ENCODE measurements around the gene KRT84. TPM values are rescaled to one million over a fixed set of nuclear protein-coding genes. Genes with fewer than 3 reads are reported as not detected.
A peak's percentile ranks its signal among the peaks of the same experiment; 100 is the strongest.

The KRT84 gene
- total and polyA plus RNA-seq, 9 of the 15 experiments (the other 6 are each of a cell fraction or from before 2014, with no cell fraction given) = not detected

GRCh38 chr12:52372216-52373154 is 13.0 kb downstream of the KRT84 start:
- Histone ChIP-seq H3K9me3 (replicated peaks; ENCODE audit: control insufficient read depth, insufficient read depth, low read depth, low read length) (no peaks in the 10 kb centered on the region), H4K20me1 (replicated peaks; ENCODE audit: control insufficient read depth, insufficient read depth, low read length) (0 out of 2 replicates have a peak, but pooled peaks cover 2% of the 10 kb centered on the region), H3K27me3 (ENCODE audit: control insufficient read depth in 2 of 2, insufficient read depth in 2 of 2, low read length in 2 of 2) (peaks cover 1 to 11% of the 10 kb centered on the region in 2 experiments; a peak in 4 of 5 replicates), H3K9ac (ENCODE audit: insufficient read depth in 1 of 2, low read depth in 2 of 2, low read length in 2 of 2) (no peak overlapping the region), H3K4me3 (no peak overlapping the region), H3K27ac (ENCODE audit: extremely low read depth, low read depth, low read length) (no peak overlapping the region), H3K36me3 (ENCODE audit: control insufficient read depth, insufficient read depth, low read length) (no peaks in the 10 kb centered on the region), H3K4me2 (ENCODE audit: insufficient read depth, low read length) (no peak overlapping the region), H3K9me1 (ENCODE audit: control insufficient read depth, insufficient read depth, low read length) (no peaks in the 10 kb centered on the region), H3K79me2 (ENCODE audit: control insufficient read depth, insufficient read depth, low read length) (no peaks in the 10 kb centered on the region), H3K4me1 (replicated peaks in 1 of 2; ENCODE audit: control insufficient read depth in 2 of 2, insufficient read depth in 2 of 2, low read length in 2 of 2) (no peaks in the 10 kb centered on the region), H2AFZ (ENCODE audit: low read depth, low read length) (no peak overlapping the region)
- BruUV-seq (replicated peaks) = no TSS peak
- ChIA-PET POLR2A (interaction anchor here (0.9 kb wide), 2 partner anchors 12 to 19 kb away, joined by 3 read pairs; no protein-coding TSS in a partner anchor), CTCF (ENCODE audit: low intra/inter-chr PET ratio) (interaction anchor here (0.8 to 2.9 kb wide), 3 partner anchors 216 to 608 kb away, joined by 3 to 25 read pairs (median 4); no protein-coding TSS in a partner anchor)
- peak; percentile 60 for FAIRE-seq
- peak; percentile 57 to 71 (median 66) for DNase-seq (ENCODE audit: extremely low read depth in 1 of 4, low spot score in 3 of 4)
- ATAC-seq = peak; percentile 78
- in situ Hi-C loops (cut with MboI) = no loop called here
- WGBS (ENCODE audit: insufficient coverage, low coverage, missing lambda C conversion rate) = 0% methylated on average over 10 of the region's 10 CpGs
- intact Hi-C loops (cut with micrococcal nuclease) = loop anchor here (5.0 to 10.0 kb wide), 2 partner anchors 500 to 612 kb away; no protein-coding TSS in a partner anchor
- no peak for TF ChIP-seq ZNF23 (CRISPR knock-in tag; IDR thresholded peaks at IDR 0.05)
- TF ChIP-seq ZNF143 (CRISPR knock-in tag; IDR thresholded peaks at IDR 0.05) = no peak
- TF ChIP-seq MEF2D (tag; conservative IDR thresholded peaks at IDR 0.05; ENCODE audit: low read depth) = no peak
- no peak for TF ChIP-seq FOXJ2 (tag; IDR thresholded peaks at IDR 0.05)
- peak; percentile 55; the same call in 1 of the 2 replicates for TF ChIP-seq CEBPB (tag; IDR thresholded peaks at IDR 0.05)
- TF ChIP-seq DEAF1 (CRISPR knock-in tag; IDR thresholded peaks at IDR 0.05) = peak; percentile 33; the same call in 1 of the 2 replicates
- TF ChIP-seq, protein P1, sequence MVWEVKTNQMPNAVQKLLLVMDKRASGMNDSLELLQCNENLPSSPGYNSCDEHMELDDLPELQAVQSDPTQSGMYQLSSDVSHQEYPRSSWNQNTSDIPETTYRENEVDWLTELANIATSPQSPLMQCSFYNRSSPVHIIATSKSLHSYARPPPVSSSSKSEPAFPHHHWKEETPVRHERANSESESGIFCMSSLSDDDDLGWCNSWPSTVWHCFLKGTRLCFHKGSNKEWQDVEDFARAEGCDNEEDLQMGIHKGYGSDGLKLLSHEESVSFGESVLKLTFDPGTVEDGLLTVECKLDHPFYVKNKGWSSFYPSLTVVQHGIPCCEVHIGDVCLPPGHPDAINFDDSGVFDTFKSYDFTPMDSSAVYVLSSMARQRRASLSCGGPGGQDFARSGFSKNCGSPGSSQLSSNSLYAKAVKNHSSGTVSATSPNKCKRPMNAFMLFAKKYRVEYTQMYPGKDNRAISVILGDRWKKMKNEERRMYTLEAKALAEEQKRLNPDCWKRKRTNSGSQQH (CRISPR knock-in tag; IDR thresholded peaks at IDR 0.05) = no peak
- no peak for TF ChIP-seq TARDBP (IDR thresholded peaks at IDR 0.05)
- TF ChIP-seq ZNF316 (IDR thresholded peaks at IDR 0.05) = no peak
- TF ChIP-seq SMC3 (conservative IDR thresholded peaks at IDR 0.05; ENCODE audit: insufficient read depth, low read depth, low read length) = 0 out of 2 replicates have a peak, but pooled peaks have one; percentile 48
- peak; percentile 72 to 80 for TF ChIP-seq RAD21 (CRISPR knock-in tag; conservative IDR thresholded peaks at IDR 0.05 in 1 of 2, IDR thresholded peaks at IDR 0.05 in 1 of 2)
- TF ChIP-seq RFX1 (IDR thresholded peaks at IDR 0.05) = no peak
- no peak for TF ChIP-seq BRF1 (IDR thresholded peaks at IDR 0.05; ENCODE audit: borderline replicate concordance, extremely low read depth, insufficient read length)
- TF ChIP-seq CEBPG (CRISPR knock-in tag; IDR thresholded peaks at IDR 0.05) = no peak
- peak in 1 of 2 experiments; percentile 45; a peak in 1 of 4 replicates for TF ChIP-seq CEBPG (tag; conservative IDR thresholded peaks at IDR 0.05 in 1 of 2, IDR thresholded peaks at IDR 0.05 in 1 of 2)
- no peak for TF ChIP-seq MCM2 (IDR thresholded peaks at IDR 0.05; ENCODE audit: low read depth)
- TF ChIP-seq SRF (CRISPR knock-in tag; IDR thresholded peaks at IDR 0.05) = no peak
- no peak for TF ChIP-seq ZNF75A (CRISPR knock-in tag; IDR thresholded peaks at IDR 0.05)
